Tibial artery (tissue), 4 donors: ENCODE results near the gene TSC2.

Experiments
- DNase-seq, 2 donors: peaks; one replicate each; pipeline ENCODE4 v3.0.0-alpha.2; 2019
- H3K27ac ChIP-seq, 2 donors: fragments of 200-600 bp; sonication (generic) in 1 of 2; 1 replicate in 1 of 2; 2 replicates in 1 of 2; pipeline ENCODE4 v1.5.1; 2018 to 2019; ENCODE audit warnings: mild to moderate bottlenecking in 1 of 2
- H3K27me3 ChIP-seq, 2 donors: fragments of 200-600 bp; sonication (generic) in 1 of 2; one replicate each; pipeline versions ENCODE4 v1.5.1 to v1.6.0; 2016 to 2019
- H3K36me3 ChIP-seq, 3 donors: fragments of 200-600 bp; sonication (generic) in 2 of 3; one replicate each; pipeline ENCODE4 v1.5.1; 2016 to 2019; ENCODE audit warnings: mild to moderate bottlenecking in 2 of 3
- H3K4me1 ChIP-seq, 4 donors: fragments of 200-600 bp; sonication (generic) in 2 of 4; 1 replicate in 3 of 4; 2 replicates in 1 of 4; pipeline ENCODE4 v1.5.1; 2016 to 2019
- H3K4me3 ChIP-seq, 2 donors: fragments of 200-600 bp; sonication (generic) in 1 of 2; 1 replicate in 1 of 2; 2 replicates in 1 of 2; pipeline ENCODE4 v1.5.1; 2018 to 2019; ENCODE audit warnings: mild to moderate bottlenecking in 2 of 2
- H3K9me3 ChIP-seq, 3 donors: fragments of 200-600 bp; sonication (generic) in 1 of 3; one replicate each; pipeline ENCODE4 v1.5.1; 2016 to 2019
- CTCF ChIP-seq, 2 experiments: fragments of 200-600 bp in 1 of 2; fragments of 450-650 bp in 1 of 2; IDR thresholded peaks; one replicate each; pipeline ENCODE4 v1.5.1; 2017 to 2019; ENCODE audit warnings: antibody characterized with exemption in 2 of 2, mild to moderate bottlenecking in 1 of 2, moderate library complexity in 1 of 2
- intact Hi-C: fragments of 100-400 bp; cut with DNase I; formaldehyde crosslinking; loops from one replicate; pipeline ENCODE4 v1.15.0; 2023; ENCODE audit warnings: low total_unique reads

The TSC2 gene

GRCh38 chr16:2074071-2074470 is 26.3 kb downstream of the TSC2 start:
- no peak overlapping the region for H3K27ac ChIP-seq
- peaks cover 47 to 100% (median 94%) of the 10 kb centered on the region in 3 donors for H3K36me3 ChIP-seq
- intact Hi-C loops: no loop called here

GRCh38 chr16:2075631-2076030 is 27.8 kb downstream of the TSC2 start:
- no peak overlapping the region for H3K4me3 ChIP-seq
- no peaks in the 10 kb centered on the region for H3K9me3 ChIP-seq
- DNase-seq: no peak
- H3K27me3 ChIP-seq: no peaks in the 10 kb centered on the region
- H3K36me3 ChIP-seq: peaks cover 53 to 100% (median 94%) of the 10 kb centered on the region in 3 donors
- no peak overlapping the region for H3K27ac ChIP-seq
- no peaks in the 10 kb centered on the region for H3K4me1 ChIP-seq
- intact Hi-C loops: no loop called here
- no peak for TF ChIP-seq CTCF (IDR thresholded peaks at IDR 0.05)

More at GRCh38 chr16:2074071-2074470, 26.3 kb downstream of the TSC2 start:
- no peak overlapping the region for H3K4me3 ChIP-seq
- no peaks in the 10 kb centered on the region for H3K9me3 ChIP-seq
- H3K27me3 ChIP-seq: no peaks in the 10 kb centered on the region
- no peak for DNase-seq
- H3K4me1 ChIP-seq: no peaks in the 10 kb centered on the region
- no peak for TF ChIP-seq CTCF (IDR thresholded peaks at IDR 0.05)

- no peak for TF ChIP-seq CTCF (IDR thresholded peaks at IDR 0.05)
- no peak overlapping the region for H3K27ac ChIP-seq
- no peak overlapping the region for H3K4me3 ChIP-seq
- peaks cover 51 to 100% (median 94%) of the 10 kb centered on the region in 3 donors for H3K36me3 ChIP-seq
- H3K4me1 ChIP-seq: no peaks in the 10 kb centered on the region
- H3K9me3 ChIP-seq: no peaks in the 10 kb centered on the region
- intact Hi-C loops: no loop called here
- H3K27me3 ChIP-seq: no peaks in the 10 kb centered on the region
- no peak for DNase-seq
Measured at GRCh38 chr16:2076072-2076865, 28.5 kb downstream of the TSC2 start.

GRCh38 chr16:2077016-2077415 is 29.2 kb downstream of the TSC2 start:
- TF ChIP-seq CTCF (IDR thresholded peaks at IDR 0.05): no peak
- DNase-seq: no peak
- H3K4me3 ChIP-seq: no peak overlapping the region
- no peak overlapping the region for H3K27ac ChIP-seq
- H3K27me3 ChIP-seq: no peaks in the 10 kb centered on the region
- H3K9me3 ChIP-seq: no peaks in the 10 kb centered on the region
- intact Hi-C loops: no loop called here
- H3K36me3 ChIP-seq: peaks cover 43 to 100% (median 92%) of the 10 kb centered on the region in 3 donors
- peaks cover 0 to 7% (median 0%) of the 10 kb centered on the region in 4 donors for H3K4me1 ChIP-seq

GRCh38 chr16:2077696-2078095 is 29.9 kb downstream of the TSC2 start:
- peaks cover 37 to 100% (median 92%) of the 10 kb centered on the region in 3 donors for H3K36me3 ChIP-seq
- no peaks in the 10 kb centered on the region for H3K27me3 ChIP-seq
- no peak for TF ChIP-seq CTCF (IDR thresholded peaks at IDR 0.05)
- no peak overlapping the region for H3K27ac ChIP-seq
- H3K4me3 ChIP-seq: no peak overlapping the region
- intact Hi-C loops: no loop called here
- DNase-seq: no peak
- H3K9me3 ChIP-seq: no peaks in the 10 kb centered on the region
- peaks cover 0 to 14% (median 0%) of the 10 kb centered on the region in 4 donors for H3K4me1 ChIP-seq
